ENCODE measurements around the gene ETV3L.
A peak's percentile ranks its signal among the peaks of the same experiment; 100 is the strongest.
"Not testable (repeated sequence)": the region's sequence is repeated elsewhere in the genome, so short reads cannot be mapped to it uniquely, and the experiment has no call there.

The ETV3L gene

GRCh38 chr1:157069601-157070000 lies 30.0 kb downstream of the ETV3L start:
- no peak for DNase-seq

- DNase-seq, result not testable (repeated sequence)
Observed at GRCh38 chr1:157059241-157059640, 40.4 kb downstream of the ETV3L start.

- DNase-seq, result no peak
Observed at GRCh38 chr1:157056269-157056668, 43.3 kb downstream of the ETV3L start.

DNA sequence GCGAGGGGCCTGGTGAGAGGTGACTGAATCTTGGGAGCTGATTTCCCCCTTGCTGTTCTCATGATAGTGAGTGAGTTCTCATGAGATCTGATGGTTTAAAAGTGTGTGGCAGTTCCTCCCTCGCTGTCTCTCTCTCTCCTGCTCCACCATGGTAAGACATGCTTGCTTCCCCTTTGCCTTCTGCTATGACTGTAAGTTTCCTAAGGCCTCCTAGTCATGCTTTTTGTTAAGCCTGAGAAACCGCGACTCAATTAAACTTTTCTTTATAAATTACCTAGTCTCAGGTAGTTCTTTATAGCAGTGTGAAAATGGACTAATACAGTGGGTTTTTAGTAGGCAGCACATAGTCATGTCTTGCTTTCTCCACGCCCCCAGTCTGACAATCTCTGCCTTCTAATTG lies 43.9 kb downstream of the ETV3L start:
- DNase-seq, result not testable (repeated sequence)

DNA sequence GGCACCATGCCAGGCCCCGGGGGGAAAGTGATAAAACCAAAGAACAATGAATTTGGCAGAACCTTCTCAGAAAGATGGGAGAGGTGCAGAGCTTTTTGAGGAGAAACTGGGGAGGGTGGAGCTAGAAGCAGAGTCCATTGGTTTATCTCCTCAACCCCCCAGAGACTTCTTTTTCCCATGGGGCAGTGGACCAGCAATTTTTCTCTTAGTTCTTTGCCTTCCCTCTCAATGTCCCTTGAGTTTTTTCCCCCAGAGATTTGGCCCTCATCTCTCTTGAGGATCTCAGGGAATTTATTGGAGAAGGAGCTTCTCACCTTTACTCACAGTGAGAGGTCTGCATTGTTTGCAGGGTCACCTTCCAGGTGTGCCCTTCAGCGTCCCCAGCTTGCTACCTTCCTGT lies 48.8 kb downstream of the ETV3L start:
- DNase-seq, result no peak

DNA sequence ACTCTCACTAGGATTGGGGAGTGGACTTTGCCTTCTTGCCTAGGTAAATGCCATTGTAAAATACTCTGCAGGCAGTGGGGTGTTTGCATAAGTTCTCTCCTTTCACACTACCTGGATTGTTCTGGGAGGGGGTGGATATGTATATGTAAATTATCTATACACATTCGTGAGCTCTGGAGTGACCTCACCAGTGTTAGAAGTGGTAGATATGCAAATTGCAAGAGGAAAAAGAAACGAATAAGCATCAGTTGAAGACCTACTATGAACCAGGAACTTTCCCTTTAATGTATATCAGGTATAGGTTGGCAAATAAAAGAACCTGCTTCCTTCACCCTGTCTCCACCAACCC lies 52.6 kb downstream of the ETV3L start:
- DNase-seq, result no peak

GRCh38 chr1:157045250-157046218 lies 54.1 kb downstream of the ETV3L start, which contains the start of gene ARHGEF11:
TSS of gene ARHGEF11 (minus strand) at chr1:157045742. CDS start at chr1:157044330, 1,412 bp downstream.
- peak; percentile 71 for DNase-seq

DNA sequence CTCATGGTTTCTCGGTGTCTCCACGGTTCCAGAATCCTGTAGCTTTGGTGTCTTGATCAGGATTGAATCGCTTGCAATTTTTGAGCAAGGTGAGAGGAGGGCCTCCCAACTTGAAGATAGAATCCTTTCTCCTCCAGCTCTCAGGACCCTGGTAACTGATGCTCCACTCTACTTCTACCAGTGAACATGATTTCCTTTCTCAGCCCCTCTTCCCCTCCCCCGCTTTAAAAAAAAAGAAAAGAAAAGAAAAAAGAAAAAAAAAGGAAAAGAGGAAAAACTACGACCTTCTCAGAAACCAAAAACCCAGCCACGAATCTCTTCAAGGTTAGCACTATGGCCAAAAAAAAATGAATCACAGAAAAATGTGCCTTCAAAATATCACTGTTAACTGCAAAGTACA lies 55.3 kb downstream of the ETV3L start:
- no peak for DNase-seq

DNA sequence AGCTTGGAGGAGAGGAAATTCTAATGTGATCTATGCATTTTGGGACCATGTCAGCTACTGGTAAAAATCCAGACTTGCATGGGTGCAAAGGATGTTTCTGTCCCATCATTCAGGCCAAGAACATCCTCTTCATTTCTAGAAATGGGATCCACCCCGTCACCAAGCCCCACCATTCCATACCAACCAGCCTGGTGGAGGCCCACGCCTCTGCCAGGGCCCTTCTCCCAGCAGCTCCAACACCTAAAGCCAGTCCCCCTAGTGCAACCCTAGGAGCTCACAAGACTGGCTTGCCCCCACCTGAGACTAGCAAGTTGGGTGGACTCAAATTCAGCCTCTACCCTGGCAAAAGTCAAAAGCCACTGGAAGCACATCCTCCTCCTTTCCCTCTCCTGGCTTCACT lies 55.9 kb downstream of the ETV3L start:
- no peak for DNase-seq

DNA sequence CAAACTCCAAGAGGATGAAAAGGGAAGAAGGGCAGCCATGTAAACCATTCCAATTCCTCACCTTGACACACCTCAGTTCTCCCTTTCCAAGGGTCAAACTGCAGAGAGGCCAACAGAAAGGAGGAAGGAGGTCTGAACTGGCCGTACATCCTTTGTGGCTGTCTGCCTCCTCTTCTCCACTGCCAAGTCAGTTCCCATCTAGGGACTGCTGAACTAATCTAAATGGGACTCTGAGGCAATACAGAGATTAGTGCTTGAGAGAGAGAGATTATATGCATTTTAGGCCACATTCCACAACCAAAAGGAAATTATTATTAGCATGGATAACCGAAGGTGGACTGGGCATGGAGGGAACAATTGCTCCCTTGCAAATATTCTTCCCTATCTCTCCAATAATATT lies 56.8 kb downstream of the ETV3L start:
- no peak for DNase-seq

All from DMS79 (cell line).